HepG2 (cell line): ENCODE results near the gene THADA. TPM values are rescaled to one million over a fixed set of nuclear protein-coding genes. Genes with fewer than 3 reads are reported as not detected.
A peak's percentile ranks its signal among the peaks of the same experiment; 100 is the strongest.

ENCODE experiments used
- ATAD3A ChIP-seq: sonication (generic); formaldehyde crosslinking; IDR thresholded peaks from 2 replicates; pipeline ENCODE4 v1.4.0; 2020; ENCODE audit warnings: missing genetic modification reagents
- DNMT3B ChIP-seq: conservative IDR thresholded peaks from 2 replicates; pipeline ENCODE4 v1.6.1; 2016; ENCODE audit warnings: missing biosample characterization, control low read depth
- HBP1 ChIP-seq: IDR thresholded peaks from 2 replicates; pipeline ENCODE4 v1.6.1; 2016; ENCODE audit warnings: low read depth, control low read depth
- HHEX ChIP-seq: IDR thresholded peaks from 2 replicates; pipeline ENCODE4 v1.6.1; 2016; ENCODE audit warnings: control low read depth
- MAFK ChIP-seq, 2 experiments: IDR thresholded peaks in 1 of 2; conservative IDR thresholded peaks in 1 of 2; 2 replicates each; pipeline ENCODE4 v1.6.1; 2011; ENCODE audit warnings: improper control_type of control experiment in 2 of 2, low read length in 2 of 2
- MBD4 ChIP-seq: IDR thresholded peaks from 2 replicates; pipeline ENCODE4 v1.6.1; 2012; ENCODE audit warnings: low read length, inconsistent platforms, borderline replicate concordance
- MEIS2 ChIP-seq: sonication (generic); formaldehyde crosslinking; IDR thresholded peaks from 2 replicates; pipeline ENCODE4 v1.9.0; 2021; ENCODE audit warnings: mild to moderate bottlenecking, missing genetic modification reagents
- MYPOP ChIP-seq: sonication (generic); formaldehyde crosslinking; IDR thresholded peaks from 2 replicates; pipeline ENCODE4 v1.8.1; 2023; ENCODE audit warnings: mild to moderate bottlenecking, moderate library complexity, missing genetic modification reagents
- PATZ1 ChIP-seq: sonication (generic); formaldehyde crosslinking; IDR thresholded peaks from 2 replicates; pipeline ENCODE4 v1.4.0; 2020; ENCODE audit warnings: missing genetic modification reagents
- POGZ ChIP-seq: sonication (generic); formaldehyde crosslinking; IDR thresholded peaks from 2 replicates; pipeline ENCODE4 v1.4.0; 2020; ENCODE audit warnings: mild to moderate bottlenecking, missing genetic modification reagents
- RAD21 ChIP-seq: fragments of 450-650 bp; formaldehyde crosslinking; IDR thresholded peaks from 2 replicates; pipeline ENCODE4 v1.5.0; 2020; ENCODE audit warnings: mild to moderate bottlenecking
- SATB2 ChIP-seq: sonication (generic); formaldehyde crosslinking; IDR thresholded peaks from 2 replicates; pipeline ENCODE4 v1.5.0; 2020; ENCODE audit warnings: missing genetic modification reagents
- TFDP2 ChIP-seq: sonication (generic); formaldehyde crosslinking; IDR thresholded peaks from 2 replicates; pipeline ENCODE4 v1.4.0; 2020; ENCODE audit warnings: missing genetic modification reagents
- ZBTB8A ChIP-seq: sonication (generic); formaldehyde crosslinking; IDR thresholded peaks from 2 replicates; pipeline ENCODE4 v1.4.0; 2020; ENCODE audit warnings: mild to moderate bottlenecking, low read depth, missing genetic modification reagents, borderline replicate concordance
- ZFY ChIP-seq: sonication (generic); formaldehyde crosslinking; IDR thresholded peaks from 2 replicates; pipeline ENCODE4 v1.4.0; 2020; ENCODE audit warnings: missing genetic modification reagents
- ZNF33A ChIP-seq: sonication (generic); formaldehyde crosslinking; IDR thresholded peaks from 2 replicates; pipeline ENCODE4 v1.5.1; 2020; ENCODE audit warnings: missing genetic modification reagents, mild to moderate bottlenecking, moderate library complexity, borderline replicate concordance
- ZNF34 ChIP-seq: sonication (generic); formaldehyde crosslinking; IDR thresholded peaks from 2 replicates; pipeline ENCODE4 v1.4.0; 2020; ENCODE audit warnings: mild to moderate bottlenecking, missing genetic modification reagents, borderline replicate concordance
- ZNF414 ChIP-seq: sonication (generic); formaldehyde crosslinking; IDR thresholded peaks from 2 replicates; pipeline ENCODE4 v1.5.0; 2020; ENCODE audit warnings: missing genetic modification reagents
- ZNF510 ChIP-seq: sonication (generic); formaldehyde crosslinking; IDR thresholded peaks from 2 replicates; pipeline ENCODE4 v1.4.0; 2020; ENCODE audit warnings: low read depth, mild to moderate bottlenecking, missing genetic modification reagents
- ZNF567 ChIP-seq: sonication (generic); formaldehyde crosslinking; IDR thresholded peaks from 2 replicates; pipeline ENCODE4 v1.8.1; 2023; ENCODE audit warnings: mild to moderate bottlenecking, missing genetic modification reagents, borderline replicate concordance
- ZNF605 ChIP-seq: sonication (generic); formaldehyde crosslinking; IDR thresholded peaks from 2 replicates; pipeline ENCODE4 v1.8.0; 2022; ENCODE audit warnings: mild to moderate bottlenecking, missing genetic modification reagents
- ZNF709 ChIP-seq: sonication (generic); formaldehyde crosslinking; IDR thresholded peaks from 2 replicates; pipeline ENCODE4 v1.5.0; 2020; ENCODE audit warnings: mild to moderate bottlenecking, missing genetic modification reagents
- polyA plus RNA-seq, 8 experiments: library from polyadenylated mRNA; depleted of rRNA in 3 of 8; stranded (reverse) in 7 of 8; unstranded in 1 of 8; fragments of >200 nt; fragmentation: Illumina TruSeq in 4 of 8; extraction: Trizol in 4 of 8; gene quantifications; 2 replicates each; pipeline versions ENCODE4 v1.2.1 to v1.2.3, GENCODE V29; 2011 to 2016; ENCODE audit warnings: low read depth in 4 of 8, missing spikeins in 1 of 8, mixed read lengths in 1 of 8; ENCODE audit not compliant: insufficient read depth in 1 of 8
- total RNA-seq, 5 experiments: library from RNA; depleted of rRNA; stranded (reverse); fragments of >200 nt; fragmentation: Illumina TruSeq; extraction: Trizol; gene quantifications; 2 replicates each; pipeline ENCODE4 v1.2.3, GENCODE V29; 2016; ENCODE audit warnings: low read depth in 1 of 5

The THADA gene
- total and polyA plus RNA-seq, 2 of the 13 experiments (the other 11 are each of a cell fraction or from before 2014, with no cell fraction given): 12.7 to 21.7 TPM

GRCh38 chr2:43293744-43294695 is 301.8 kb downstream of the THADA start (continued):
- TF ChIP-seq HHEX (CRISPR knock-in tag) (peak; percentile 66; the same call in 1 of the 2 replicates), ZNF510 (CRISPR knock-in tag) (0 out of 2 replicates have a peak, but pooled peaks have one; percentile 80), ZBTB8A (CRISPR knock-in tag) (no peak), RAD21 (peak; percentile 48), HBP1 (CRISPR knock-in tag) (peak; percentile 76; the same call in 1 of the 2 replicates), ZNF605 (CRISPR knock-in tag) (peak; percentile 8; the same call in 1 of the 2 replicates), DNMT3B (CRISPR knock-in tag) (peak; percentile 95), ATAD3A (CRISPR knock-in tag) (no peak), ZNF709 (CRISPR knock-in tag) (0 out of 2 replicates have a peak, but pooled peaks have one; percentile 41), MBD4 (peak; percentile 75; the same call in 1 of the 2 replicates), SATB2 (CRISPR knock-in tag) (no peak; the same call in 1 of the 2 replicates), MEIS2 (CRISPR knock-in tag) (peak; percentile 92), POGZ (CRISPR knock-in tag) (peak; percentile 97), ZNF567 (CRISPR knock-in tag) (no peak), ZFY (0 out of 2 replicates have a peak, but pooled peaks have one; percentile 21), ZNF414 (CRISPR knock-in tag) (peak; percentile 88; the same call in 1 of the 2 replicates), TFDP2 (CRISPR knock-in tag) (peak; percentile 58; the same call in 1 of the 2 replicates), ZNF34 (CRISPR knock-in tag) (0 out of 2 replicates have a peak, but pooled peaks have one; percentile 25), ZNF33A (CRISPR knock-in tag) (peak; percentile 87; the same call in 1 of the 2 replicates), MAFK (conservative IDR thresholded peaks at IDR 0.05 in 1 of 2, IDR thresholded peaks at IDR 0.05 in 1 of 2; ENCODE audit: low read length in 2 of 2) (0 out of 4 replicates have a peak, but pooled peaks of 1 of the 2 experiments have one; percentile 5), MYPOP (CRISPR knock-in tag) (peak; percentile 79; the same call in 1 of the 2 replicates), PATZ1 (CRISPR knock-in tag) (peak; percentile 82)
